Uterus (tissue), 2 donors: ENCODE measurements around the gene TMEM132E.

Experiments
- POLR2A ChIP-seq, 2 donors: fragments of 450-650 bp; IDR thresholded peaks; one replicate each; pipeline ENCODE4 v1.6.1; 2016; ENCODE audit warnings: antibody characterized with exemption in 2 of 2, mild to moderate bottlenecking in 1 of 2, moderate library complexity in 1 of 2
- TF ChIP-seq, protein P1 (sequence below), 4 experiments: fragments of 200-600 bp in 2 of 4; fragments of 450-650 bp in 2 of 4; sonication (generic) in 2 of 4; IDR thresholded peaks; one replicate each; pipeline ENCODE4 v1.5.1; 2016 to 2019; ENCODE audit warnings: antibody characterized with exemption in 4 of 4, mild to moderate bottlenecking in 2 of 4, moderate library complexity in 1 of 4

DNA sequence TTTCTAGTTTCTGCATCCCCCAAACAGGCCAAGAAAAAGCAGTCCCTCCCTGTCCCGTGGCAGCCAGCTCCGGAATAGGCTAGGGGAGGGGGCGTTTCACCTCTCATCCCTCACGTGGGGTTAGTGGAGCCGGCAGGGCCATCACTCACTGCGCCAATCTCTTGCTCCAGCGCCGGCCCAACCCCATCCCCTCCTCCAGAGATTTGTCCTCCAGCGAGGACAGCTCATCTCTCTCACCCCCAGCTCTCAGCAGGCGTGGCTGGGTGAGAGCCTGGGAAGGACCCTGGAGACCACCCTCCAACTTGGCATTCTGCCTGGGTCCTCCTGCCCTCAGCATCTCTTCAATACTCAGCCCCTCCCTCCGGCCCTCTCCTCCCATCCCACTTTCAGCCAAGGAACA, 74.1 kb downstream of the TMEM132E start:
- no peak for TF ChIP-seq POLR2A (IDR thresholded peaks at IDR 0.05)
- TF ChIP-seq, protein P1, sequence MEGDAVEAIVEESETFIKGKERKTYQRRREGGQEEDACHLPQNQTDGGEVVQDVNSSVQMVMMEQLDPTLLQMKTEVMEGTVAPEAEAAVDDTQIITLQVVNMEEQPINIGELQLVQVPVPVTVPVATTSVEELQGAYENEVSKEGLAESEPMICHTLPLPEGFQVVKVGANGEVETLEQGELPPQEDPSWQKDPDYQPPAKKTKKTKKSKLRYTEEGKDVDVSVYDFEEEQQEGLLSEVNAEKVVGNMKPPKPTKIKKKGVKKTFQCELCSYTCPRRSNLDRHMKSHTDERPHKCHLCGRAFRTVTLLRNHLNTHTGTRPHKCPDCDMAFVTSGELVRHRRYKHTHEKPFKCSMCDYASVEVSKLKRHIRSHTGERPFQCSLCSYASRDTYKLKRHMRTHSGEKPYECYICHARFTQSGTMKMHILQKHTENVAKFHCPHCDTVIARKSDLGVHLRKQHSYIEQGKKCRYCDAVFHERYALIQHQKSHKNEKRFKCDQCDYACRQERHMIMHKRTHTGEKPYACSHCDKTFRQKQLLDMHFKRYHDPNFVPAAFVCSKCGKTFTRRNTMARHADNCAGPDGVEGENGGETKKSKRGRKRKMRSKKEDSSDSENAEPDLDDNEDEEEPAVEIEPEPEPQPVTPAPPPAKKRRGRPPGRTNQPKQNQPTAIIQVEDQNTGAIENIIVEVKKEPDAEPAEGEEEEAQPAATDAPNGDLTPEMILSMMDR (IDR thresholded peaks at IDR 0.05): no peak
